COR-L47 (cell line): ENCODE data around the gene PRODH2.
A peak's percentile ranks its signal among the peaks of the same experiment; 100 is the strongest.
"Not testable (repeated sequence)": the region's sequence is repeated elsewhere in the genome, so short reads cannot be mapped to it uniquely, and the experiment has no call there.

Experiments used
- DNase-seq: peaks from one replicate; lab custom pipeline; 2025; lab: John Stamatoyannopoulos, UW

Gene PRODH2

DNA sequence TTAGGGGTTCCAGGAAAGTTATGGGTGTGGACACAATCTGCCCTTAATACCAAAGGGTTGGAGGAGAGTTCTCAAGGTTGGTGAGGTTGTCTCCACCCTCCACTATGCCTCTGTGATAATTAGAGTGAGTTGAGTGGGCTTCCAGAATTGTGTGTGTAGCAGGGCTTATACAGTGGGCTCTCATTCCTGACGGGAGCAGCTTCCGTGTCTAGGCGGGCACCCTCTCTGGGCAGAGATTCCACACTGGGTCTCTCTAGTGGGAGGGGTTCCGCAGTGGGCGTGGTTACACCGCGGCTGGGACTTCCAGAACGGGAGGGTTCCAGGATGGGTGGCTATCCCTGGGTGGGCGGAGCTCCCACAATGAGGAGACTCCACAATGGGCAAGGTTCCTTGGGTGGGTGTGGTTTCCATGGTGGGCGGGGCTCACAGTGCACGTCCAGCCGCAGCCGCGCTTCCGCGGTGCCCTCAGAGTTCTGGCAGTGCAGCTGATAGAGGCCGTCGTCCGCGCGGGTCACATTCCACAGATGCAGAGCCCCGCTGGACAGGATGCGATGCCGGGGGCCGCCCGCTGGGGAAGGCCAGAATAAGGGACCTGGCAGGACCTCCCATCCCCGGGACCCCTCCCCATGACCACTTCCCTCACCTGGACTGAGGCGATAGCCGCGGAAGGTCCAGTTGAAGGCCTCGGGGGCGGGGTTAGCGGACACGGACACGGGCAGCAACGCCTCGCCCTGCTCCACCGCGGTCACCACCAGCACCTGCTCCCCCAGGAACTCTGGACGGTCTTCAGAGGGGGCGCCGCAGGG is 31.2 kb upstream of the PRODH2 start:
- no peak for DNase-seq

DNA sequence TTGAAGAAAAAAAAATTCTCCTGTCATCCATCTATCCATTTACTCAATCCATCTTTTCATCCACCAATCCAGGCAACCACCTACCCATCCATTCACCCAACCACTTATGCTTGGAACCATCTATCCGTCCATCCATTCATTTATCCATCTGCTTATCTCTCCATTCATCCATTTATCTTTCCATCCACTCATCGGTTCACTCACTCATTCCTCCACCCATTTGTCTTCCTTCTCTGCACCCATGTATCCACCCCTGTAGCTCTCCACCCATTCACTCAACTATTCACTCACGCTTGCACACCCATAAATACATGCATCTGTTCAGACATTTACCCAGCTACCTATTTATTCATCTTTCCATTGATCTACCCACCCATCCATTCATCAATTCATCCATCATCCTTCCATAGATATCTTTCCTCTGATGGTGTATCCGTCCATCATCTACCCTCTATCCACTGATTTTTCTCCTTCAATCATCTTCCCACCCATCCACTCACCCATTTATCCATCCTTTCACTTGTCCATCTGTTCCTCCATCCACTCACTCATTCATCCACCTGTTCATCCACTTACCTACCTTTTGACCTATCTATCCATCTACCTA is 30.1 kb upstream of the PRODH2 start:
- DNase-seq: no peak

- DNase-seq: no peak
These were observed 29.4 kb upstream of the PRODH2 start for GRCh38 chr19:35841961-35842595.

- not testable (repeated sequence) for DNase-seq
These were observed 23.5 kb upstream of the PRODH2 start for GRCh38 chr19:35836096-35836495.

DNA sequence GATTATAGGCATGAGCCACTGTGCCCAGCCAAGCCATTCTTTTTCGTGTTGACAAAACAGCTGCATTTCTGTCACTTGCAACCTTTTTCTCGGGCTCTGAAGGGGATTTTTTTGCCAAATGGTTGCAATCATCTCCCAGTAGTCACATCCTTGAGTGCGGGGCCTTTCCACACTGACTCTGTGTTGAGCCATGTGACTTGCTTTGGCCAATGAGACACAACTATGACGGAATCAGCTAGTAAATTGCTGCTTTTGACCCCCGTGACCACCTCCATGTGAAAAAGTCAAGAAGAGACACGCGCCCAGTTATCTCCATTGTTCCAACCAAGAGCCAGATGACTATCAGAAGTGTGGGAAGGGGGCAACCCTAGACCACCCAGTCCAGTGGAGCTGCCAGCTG is 21.3 kb upstream of the PRODH2 start:
- no peak for DNase-seq

DNA sequence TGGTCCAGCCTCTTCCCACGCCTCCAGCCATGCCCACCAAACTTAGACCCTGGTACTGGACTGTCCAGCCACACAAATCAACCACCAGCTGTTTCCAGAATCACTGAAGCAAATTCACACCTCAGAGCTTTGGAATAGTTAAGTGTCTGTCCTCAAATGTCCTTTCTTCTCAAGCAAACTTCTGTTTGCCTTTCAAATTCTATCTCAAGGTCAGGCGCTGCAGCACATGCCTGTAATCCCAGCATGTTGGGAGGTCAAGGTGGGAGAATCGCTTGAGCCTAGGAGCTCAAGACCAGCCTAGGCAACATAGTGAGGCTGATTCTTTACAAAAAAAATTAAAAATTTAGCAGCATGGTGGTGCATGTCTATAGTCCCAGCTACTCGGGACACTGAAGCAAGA is 19.4 kb upstream of the PRODH2 start:
- DNase-seq: no peak

DNA sequence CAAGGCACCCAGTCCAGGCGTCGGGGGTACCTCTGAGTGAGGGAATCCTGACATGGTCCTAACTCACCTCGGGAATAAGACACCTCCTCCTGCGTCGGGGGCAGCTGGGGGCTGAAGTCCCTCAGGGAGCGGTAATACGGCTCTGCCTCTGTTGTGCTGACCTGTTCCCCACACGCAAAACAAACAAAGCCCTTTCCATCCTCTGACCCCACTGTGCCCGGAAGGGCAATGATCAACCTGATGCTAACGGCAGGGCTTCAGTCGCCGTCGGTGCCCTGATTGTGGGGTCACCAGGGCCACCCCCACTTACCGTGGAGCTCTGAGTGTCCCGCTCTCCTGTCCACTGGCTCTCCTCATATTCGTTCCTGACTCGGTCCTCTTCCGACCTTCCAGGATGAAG is 18.3 kb upstream of the PRODH2 start:
- DNase-seq: no peak

DNA sequence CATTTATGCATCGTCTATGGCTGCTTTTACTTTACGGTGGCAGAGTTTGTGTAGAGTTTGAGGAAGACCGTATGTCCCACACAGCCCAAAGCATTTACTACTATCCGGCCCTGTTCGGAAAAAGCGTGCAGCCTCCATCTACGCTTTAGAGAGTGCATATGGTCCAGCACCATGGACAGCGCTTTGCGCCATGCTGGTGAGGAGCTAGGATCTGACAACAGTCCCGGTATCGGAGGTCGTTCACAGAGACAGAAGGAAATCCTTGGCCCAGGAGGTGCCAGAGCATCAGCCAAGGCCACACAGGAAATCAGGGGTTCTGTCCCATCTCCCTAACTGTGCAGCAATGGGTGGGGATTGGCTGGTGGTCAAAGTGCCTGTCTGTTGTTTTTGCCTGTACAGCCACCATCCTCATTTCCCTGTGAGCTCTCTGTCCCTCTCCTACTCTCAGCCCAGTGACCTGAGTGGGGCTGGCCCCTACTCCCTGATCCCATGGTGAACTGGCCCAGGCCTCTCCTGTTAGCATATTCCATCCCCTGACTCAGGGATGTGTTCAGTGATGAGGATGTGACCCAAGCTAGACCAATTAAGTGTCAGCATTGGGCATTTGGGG is 16.2 kb upstream of the PRODH2 start:
- DNase-seq: no peak

DNA sequence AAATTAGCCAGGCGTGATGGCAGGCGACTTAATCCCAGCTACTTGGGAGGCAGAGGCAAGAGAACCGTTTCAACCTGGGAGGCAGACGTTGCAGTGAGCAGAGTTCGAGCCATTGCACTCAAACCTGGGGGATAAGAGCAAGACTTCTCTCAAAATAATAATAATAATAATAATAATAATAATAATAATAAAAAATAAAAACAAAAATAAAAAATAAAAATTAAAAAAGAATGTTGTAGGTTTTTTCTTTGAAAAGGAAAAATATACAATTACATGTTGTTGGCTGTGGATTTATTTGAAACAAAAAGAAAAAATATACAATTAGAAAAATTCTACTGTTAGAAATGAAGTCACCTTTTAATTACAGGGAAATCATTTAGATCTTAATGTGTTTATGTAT is 11.5 kb upstream of the PRODH2 start:
- DNase-seq: no peak

DNA sequence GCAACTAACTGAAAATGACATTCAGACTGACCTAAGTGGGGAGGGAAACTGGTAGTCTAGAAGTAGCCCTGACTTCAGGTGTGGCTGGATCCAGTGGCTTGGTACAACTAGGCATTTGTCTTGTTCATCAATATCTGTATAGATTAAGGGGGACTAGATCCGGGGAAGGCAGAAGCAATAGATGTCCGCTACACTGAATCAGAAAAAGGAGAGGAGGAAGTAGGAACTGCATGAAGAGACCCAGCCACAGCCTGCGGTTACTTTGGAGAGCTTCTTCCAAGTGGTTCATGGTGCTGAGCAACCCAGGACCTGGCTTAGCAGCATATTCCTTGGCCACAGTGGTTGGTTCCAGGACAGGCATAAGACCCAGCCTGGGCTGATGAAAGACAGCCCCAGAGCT is 9.9 kb upstream of the PRODH2 start:
- DNase-seq: no peak

DNA sequence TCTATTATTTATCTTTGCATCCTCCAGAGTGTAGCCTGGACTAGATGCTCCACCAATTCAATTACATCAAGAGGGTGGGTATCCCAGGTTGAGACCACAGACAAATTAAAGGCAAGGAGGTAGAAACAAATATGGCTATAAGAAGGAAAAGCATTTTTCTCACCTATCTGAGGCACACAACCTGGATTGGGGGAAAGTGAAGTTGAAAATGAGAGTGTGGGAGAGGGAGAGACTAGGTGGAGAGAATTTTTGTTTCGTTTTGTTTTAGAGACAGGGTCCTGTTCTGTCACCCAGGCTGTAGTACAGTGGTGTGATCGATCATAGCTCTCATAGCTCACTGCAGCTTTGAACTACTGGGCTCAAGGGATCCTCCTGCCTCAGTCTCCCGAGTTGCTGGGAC is 5.8 kb upstream of the PRODH2 start:
- no peak for DNase-seq

DNA sequence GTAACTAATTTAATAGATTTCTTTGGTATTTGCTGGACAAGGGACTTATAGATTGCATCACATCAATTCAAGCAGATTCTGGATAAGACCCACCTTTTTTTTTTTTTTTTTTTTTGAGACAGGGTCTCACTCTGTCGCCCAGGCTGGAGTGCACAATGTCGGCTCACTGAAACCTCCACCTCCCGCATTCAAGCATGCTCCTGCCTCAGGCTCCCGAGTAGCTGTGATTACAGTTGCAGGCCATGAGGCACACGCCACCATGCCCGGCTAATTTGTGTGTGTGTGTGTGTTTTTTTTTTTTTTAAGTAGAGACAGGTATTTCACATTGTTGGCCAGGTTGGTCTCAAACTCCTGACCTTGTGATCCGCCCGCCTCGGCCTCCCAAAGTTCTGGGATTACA is 4.2 kb upstream of the PRODH2 start:
- no peak for DNase-seq

DNA sequence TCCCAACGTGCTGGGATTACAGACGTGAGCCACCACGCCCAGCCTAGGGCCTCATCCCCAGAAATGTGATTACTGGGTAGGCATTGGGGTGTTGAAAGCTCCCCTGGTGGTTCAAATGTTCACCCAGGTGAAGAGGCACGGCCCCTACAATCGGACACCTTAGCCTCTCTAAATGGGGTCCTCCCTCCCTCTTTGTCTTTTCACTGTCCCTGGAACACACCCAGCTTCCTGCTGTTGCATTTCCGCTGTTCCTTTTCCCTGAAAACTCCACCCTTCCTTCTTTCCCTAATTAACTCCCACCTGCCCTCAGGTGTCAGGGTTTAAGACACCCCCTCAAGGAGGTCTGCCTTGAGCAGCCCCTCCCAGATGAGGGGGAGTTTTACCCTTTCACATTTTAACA is 3.6 kb upstream of the PRODH2 start:
- peak; percentile 20 for DNase-seq

- DNase-seq: no peak
These were observed 622 bp upstream of the PRODH2 start for GRCh38 chr19:35813043-35813890.

DNA sequence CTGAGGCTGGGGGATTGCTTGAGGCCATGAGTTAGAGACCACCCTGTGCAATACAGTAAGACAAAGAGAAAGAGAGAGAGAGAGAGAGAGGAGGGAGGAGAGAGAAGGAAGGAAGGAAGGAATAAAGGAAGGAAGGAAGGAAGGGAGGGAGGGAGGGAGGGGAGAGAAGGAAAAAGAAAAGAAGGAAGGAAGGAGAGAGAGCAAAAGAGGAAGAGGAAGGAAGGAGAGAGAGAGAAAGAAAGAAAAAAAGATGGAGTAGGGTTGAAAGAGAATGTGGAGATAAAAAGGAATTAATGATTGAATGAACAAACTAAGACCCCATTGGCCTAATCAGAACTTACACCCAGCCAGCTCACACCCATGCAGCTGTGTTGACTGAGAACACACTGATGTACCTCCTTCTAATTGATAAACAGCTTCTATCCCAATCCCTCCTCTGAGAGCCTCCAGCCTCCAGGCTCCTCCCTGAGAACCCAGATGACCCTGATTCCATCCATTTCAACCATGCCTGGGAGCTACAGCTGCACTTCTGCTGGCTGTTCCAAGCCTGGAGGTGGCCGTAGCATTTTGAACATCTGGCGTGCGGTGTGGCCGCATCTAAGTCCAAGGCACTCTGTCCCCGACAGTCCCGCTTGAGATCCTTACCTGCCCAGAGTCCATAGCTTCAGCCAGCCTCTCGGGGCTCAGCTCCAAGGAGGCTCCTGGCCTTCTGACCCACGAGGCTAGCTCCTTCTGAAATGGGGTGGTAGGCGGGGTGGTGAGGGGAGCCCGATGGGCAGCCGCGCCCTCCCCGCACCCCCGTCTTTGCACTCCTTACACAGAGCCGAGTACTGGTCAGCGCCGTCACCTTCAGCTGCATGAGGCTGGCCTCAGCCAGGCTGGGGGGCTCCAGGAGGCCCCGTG is 1.1 kb downstream of the PRODH2 start:
- no peak for DNase-seq

GRCh38 chr19:35807633-35808032 is 5.0 kb downstream of the PRODH2 start:
- DNase-seq: no peak

- DNase-seq: no peak
These were observed 6.0 kb downstream of the PRODH2 start for GRCh38 chr19:35806597-35806996.

GRCh38 chr19:35805526-35806102 is 7.0 kb downstream of the PRODH2 start:
- peak; percentile 93 for DNase-seq

DNA sequence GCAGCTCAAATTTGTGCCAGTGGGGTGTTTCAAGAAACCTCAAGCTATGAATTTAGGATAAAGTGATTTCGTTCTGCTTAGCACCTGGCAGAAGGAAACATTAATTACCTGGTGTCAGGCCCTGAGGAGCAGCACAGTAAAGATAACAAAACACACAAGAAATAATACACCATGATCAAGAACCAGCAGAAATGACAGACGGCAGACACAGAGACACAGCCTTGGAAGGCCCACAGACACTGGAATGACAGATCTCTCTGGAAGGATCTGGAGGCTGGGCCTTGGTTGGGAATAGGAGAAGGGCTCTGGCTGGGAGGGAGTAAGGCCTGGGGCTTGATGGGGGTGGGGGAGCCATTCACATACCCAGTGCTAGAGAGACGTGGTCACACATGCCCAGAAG is 10.8 kb downstream of the PRODH2 start:
- DNase-seq: no peak

DNA sequence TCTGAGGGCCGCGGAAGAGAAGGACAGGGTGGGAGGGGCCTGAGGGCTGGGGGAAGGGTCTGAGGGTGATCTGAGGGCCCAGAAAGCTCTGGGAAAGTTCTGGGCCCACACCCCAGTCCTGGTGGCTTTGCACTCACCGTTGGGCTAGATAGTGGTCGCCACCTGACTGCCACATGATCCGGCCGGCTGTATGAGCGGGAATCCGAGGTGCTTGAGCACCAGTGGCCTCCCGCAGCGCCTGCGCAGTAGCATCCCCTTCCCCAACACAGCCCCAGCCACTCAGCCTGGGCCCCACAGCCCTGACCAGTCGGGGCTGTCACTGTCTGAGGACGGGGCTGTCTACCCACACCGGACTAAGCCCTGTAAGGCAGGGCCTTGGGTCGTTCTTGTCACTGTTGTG is 15.0 kb downstream of the PRODH2 start:
- DNase-seq: no peak
